Hepatic stellate cell (primary cell): Measurements from ENCODE around the gene THRB.

Experiments
- DNase-seq: peaks from one replicate; pipeline ENCODE4 v3.0.0; 2011; ENCODE audit warnings: low spot score

Gene THRB

GRCh38 chr3:24512564-24513197 lies 18.0 kb upstream of the THRB start:
- no peak for DNase-seq

- no peak for DNase-seq
Measured at GRCh38 chr3:24510030-24510648, 15.5 kb upstream of the THRB start.

DNA sequence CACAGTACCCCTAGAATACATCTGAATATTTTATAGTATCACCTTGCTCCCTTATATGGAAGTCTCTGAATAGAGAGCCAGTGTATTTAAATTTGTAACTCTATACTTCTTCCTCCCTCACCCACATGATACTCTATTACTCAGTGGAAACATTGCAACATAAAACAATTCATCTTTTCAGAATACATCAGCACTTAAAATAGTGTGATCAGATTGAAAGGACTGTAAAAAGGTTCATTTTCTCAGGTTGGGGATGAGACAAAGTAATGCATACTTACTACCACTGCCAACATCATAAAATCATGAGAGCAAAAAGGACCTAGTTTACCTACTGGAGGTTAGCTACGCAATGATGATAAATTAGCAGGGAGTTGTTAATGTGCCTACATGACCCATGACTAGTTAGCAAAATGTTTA lies 13.8 kb upstream of the THRB start:
- DNase-seq: no peak

GRCh38 chr3:24507776-24508422 lies 13.2 kb upstream of the THRB start:
- no peak for DNase-seq

- no peak for DNase-seq
Measured at GRCh38 chr3:24506966-24507775, 12.5 kb upstream of the THRB start.

DNA sequence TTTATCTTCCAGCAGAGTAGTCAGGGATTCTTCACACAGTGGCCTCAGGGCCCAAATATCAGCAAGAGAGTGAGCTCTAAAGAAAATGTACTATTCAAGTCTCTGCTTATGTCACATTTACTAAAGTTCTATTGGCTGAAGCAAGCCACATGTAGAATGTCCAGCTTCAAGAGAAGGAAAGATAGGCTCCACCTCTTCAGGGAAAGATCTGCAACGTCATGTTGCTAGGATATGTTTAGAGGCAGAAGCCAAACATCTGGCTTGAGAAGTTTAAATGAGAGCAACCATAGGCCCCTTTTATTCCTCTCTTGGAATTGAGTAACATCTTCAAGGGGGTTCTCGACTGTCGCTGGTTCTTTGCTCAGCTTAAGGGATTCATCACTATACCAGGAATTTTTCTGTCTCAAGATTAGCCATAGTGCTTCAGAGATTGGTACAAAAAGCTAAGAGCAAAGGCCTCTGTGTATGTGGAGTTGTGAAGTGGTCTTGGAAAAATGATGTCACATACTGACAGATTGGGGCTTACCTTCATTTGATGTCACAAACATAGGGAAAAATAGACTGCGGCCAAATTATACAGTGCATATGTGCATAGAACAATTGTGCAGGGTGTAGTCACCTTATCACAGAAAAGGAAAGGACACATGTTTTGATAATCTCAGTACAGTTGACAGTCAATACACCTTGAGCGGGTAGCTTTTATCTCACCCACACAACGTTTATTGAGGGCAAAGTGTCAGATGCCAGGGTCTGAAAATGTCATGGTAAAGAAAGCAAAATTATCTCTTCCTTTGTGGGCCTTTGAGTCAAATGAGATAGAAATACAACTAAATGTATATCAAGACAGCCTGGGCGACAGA lies 11.3 kb upstream of the THRB start:
- no peak for DNase-seq

DNA sequence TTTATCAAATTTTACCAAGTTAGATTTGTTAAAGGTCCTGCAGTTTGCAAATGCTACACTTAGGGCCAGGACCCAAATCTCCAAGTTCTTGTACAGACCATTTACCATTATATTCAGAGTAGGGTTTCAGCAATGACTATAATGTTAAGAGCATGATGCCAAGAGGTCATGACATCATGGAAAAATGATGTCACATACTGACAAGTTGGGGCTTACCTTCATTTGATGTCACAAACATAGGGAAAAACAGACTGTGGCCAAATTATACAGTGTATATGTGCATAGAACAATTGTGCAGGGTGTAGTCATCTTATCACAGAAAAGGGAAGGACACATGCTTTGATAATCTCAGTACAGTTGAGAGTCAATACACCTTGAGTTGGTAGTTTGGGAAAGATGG lies 10.1 kb upstream of the THRB start:
- DNase-seq: no peak

- no peak for DNase-seq
Measured at GRCh38 chr3:24503616-24504113, 9.0 kb upstream of the THRB start.

DNA sequence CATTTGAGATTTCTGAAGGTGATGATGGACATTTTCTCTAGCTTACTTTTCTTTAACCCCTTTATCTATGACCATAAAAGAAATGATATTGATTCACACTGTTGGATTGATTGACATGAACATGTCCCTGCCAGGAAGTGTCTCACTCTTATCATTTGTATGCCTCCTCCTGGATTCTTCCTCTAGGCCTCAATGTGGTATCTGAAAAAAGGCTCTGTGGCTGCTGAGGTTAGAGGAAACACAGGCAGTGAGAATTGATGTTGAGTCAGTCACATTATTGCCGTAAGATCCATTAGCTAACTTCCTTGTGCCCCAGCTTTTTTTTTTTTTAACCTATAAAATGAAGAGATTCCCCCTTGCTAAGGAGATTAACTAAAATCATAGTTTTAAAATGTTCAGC lies 8.0 kb upstream of the THRB start:
- DNase-seq: no peak

DNA sequence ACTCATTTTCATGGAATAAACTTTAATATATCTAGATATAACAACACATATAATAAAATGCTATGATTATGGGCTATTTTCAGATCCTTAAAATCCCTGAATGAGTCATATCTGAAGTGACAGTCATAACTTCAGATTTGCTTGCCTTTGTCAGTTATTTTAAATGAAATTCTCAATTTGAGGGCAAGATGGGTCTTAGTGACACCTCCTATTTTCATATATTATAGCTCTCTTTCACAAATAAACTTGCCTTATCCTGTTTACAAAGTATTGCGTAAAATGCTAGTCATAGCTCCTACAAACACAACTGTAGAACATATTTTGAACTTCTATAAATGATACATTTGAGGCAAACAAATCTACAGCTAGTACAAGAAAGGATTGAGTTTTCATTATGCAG lies 6.2 kb upstream of the THRB start:
- no peak for DNase-seq

- no peak for DNase-seq
Measured at GRCh38 chr3:24499991-24500390, 5.3 kb upstream of the THRB start.

GRCh38 chr3:24498796-24499195 lies 4.1 kb upstream of the THRB start:
- DNase-seq: no peak

DNA sequence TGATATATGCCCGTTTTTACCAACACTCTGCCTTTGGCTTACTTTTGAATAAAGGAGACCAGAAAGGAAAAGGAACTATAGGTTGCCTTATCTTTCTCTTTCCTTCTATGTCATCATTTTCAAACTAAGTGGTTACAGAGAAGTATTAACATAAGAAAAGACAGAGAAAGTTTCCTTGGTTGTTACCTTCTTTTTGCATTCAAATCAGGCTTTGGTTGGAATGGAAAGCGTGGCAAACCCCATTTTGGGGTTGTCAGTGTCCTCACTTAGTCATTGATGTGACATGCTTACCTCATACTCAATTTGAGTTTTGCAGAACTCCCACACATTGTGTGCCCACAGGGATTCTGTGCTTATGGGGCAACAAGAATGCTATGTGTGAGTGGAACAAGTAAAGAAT lies 3.7 kb upstream of the THRB start:
- DNase-seq: no peak

DNA sequence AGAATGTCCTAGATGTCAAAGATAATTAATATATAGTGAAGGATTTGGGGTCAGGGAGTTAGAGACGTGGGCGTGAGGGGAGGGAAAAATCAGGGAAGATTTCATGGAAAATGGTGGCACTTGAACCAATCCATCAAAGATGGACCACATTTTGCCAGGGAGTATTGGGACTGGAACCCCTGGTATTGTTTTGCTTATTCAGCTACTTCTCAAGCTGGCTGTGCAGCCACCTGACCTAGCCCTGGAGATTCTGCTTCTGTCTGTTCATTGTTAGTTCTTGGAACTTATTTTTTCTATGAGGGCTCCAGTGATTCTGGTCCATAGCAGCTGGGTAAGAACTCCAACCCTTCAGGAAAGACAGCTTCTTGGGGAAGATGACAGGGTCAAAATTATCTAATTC lies 3.3 kb upstream of the THRB start:
- DNase-seq: no peak

- DNase-seq: peak; percentile 68
Measured at GRCh38 chr3:24496529-24497482, 2.2 kb upstream of the THRB start.

GRCh38 chr3:24495326-24495994 lies 810 bp upstream of the THRB start:
- DNase-seq: no peak

GRCh38 chr3:24493746-24494617 lies 668 bp downstream of the THRB start:
- peak; percentile 39 for DNase-seq

GRCh38 chr3:24492971-24493551 lies 1.6 kb downstream of the THRB start:
- DNase-seq: no peak

- DNase-seq: no peak
Measured at GRCh38 chr3:24490151-24490550, 4.5 kb downstream of the THRB start.
